ENCODE results near the gene CAPRIN2. TPM values are rescaled to one million over a fixed set of nuclear protein-coding genes. Genes with fewer than 3 reads are reported as not detected.

CAPRIN2 gene
- total RNA-seq, 1 experiment from 2014 or later: 16.4 TPM

- intact Hi-C loops (cut with micrococcal nuclease; ENCODE audit: unreplicated experiment): loop anchor here (5.0 kb wide), 1 partner anchor 95 kb away; no protein-coding TSS in a partner anchor
- H3K4me3 ChIP-seq (ENCODE audit: low read depth, low read length, poor library complexity, severe bottlenecking): no peak overlapping the region
- BruUV-seq (replicated peaks): no TSS peak
- no peak overlapping the region for H3K27ac ChIP-seq (ENCODE audit: low read depth, low read length, poor library complexity, severe bottlenecking)
- peaks cover 11% of the 10 kb centered on the region for H3K4me1 ChIP-seq (ENCODE audit: insufficient read depth, low read length, poor library complexity, severe bottlenecking)
- TF ChIP-seq EZH2 (IDR thresholded peaks at IDR 0.05; ENCODE audit: borderline replicate concordance, low read depth, low read length, poor library complexity, severe bottlenecking): no peak
- TF ChIP-seq, protein P1, sequence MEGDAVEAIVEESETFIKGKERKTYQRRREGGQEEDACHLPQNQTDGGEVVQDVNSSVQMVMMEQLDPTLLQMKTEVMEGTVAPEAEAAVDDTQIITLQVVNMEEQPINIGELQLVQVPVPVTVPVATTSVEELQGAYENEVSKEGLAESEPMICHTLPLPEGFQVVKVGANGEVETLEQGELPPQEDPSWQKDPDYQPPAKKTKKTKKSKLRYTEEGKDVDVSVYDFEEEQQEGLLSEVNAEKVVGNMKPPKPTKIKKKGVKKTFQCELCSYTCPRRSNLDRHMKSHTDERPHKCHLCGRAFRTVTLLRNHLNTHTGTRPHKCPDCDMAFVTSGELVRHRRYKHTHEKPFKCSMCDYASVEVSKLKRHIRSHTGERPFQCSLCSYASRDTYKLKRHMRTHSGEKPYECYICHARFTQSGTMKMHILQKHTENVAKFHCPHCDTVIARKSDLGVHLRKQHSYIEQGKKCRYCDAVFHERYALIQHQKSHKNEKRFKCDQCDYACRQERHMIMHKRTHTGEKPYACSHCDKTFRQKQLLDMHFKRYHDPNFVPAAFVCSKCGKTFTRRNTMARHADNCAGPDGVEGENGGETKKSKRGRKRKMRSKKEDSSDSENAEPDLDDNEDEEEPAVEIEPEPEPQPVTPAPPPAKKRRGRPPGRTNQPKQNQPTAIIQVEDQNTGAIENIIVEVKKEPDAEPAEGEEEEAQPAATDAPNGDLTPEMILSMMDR (conservative IDR thresholded peaks at IDR 0.05; ENCODE audit: low read depth, low read length): no peak
- no peaks in the 10 kb centered on the region for H3K9me3 ChIP-seq (ENCODE audit: low read depth, low read length, poor library complexity, severe bottlenecking)
- no peak for DNase-seq (ENCODE audit: low spot score)
- no peaks in the 10 kb centered on the region for H3K36me3 ChIP-seq (ENCODE audit: insufficient read depth, low read length, poor library complexity, severe bottlenecking)
- POLR2A ChIA-PET (ENCODE audit: low non-redundant PET): no interaction called here
- no peaks in the 10 kb centered on the region for H3K27me3 ChIP-seq (replicated peaks; ENCODE audit: insufficient read depth, low read depth, low read length, poor library complexity)
- CTCF ChIA-PET: no interaction called here
Measured at GRCh38 chr12:30696943-30697342, 57.8 kb downstream of the CAPRIN2 start.

GRCh38 chr12:30696486-30696885, 58.3 kb downstream of the CAPRIN2 start:
- intact Hi-C loops (cut with micrococcal nuclease; ENCODE audit: unreplicated experiment): loop anchor here (5.0 kb wide), 1 partner anchor 96 kb away; no protein-coding TSS in a partner anchor
- ChIA-PET POLR2A (ENCODE audit: low non-redundant PET) (no interaction called here), CTCF (no interaction called here)
- Histone ChIP-seq H3K36me3 (ENCODE audit: insufficient read depth, low read length, poor library complexity, severe bottlenecking) (no peaks in the 10 kb centered on the region), H3K27me3 (replicated peaks; ENCODE audit: insufficient read depth, low read depth, low read length, poor library complexity) (no peaks in the 10 kb centered on the region), H3K27ac (ENCODE audit: low read depth, low read length, poor library complexity, severe bottlenecking) (no peak overlapping the region), H3K4me3 (ENCODE audit: low read depth, low read length, poor library complexity, severe bottlenecking) (peak overlapping the region; percentile 83), H3K9me3 (ENCODE audit: low read depth, low read length, poor library complexity, severe bottlenecking) (no peaks in the 10 kb centered on the region), H3K4me1 (ENCODE audit: insufficient read depth, low read length, poor library complexity, severe bottlenecking) (peaks cover 11% of the 10 kb centered on the region)
- BruUV-seq (replicated peaks): no TSS peak
- no peak for TF ChIP-seq EZH2 (IDR thresholded peaks at IDR 0.05; ENCODE audit: borderline replicate concordance, low read depth, low read length, poor library complexity, severe bottlenecking)
- TF ChIP-seq, protein P1 (conservative IDR thresholded peaks at IDR 0.05; ENCODE audit: low read depth, low read length): no peak
- no peak for DNase-seq (ENCODE audit: low spot score)

- no peak for DNase-seq (ENCODE audit: low spot score)
- POLR2A ChIA-PET (ENCODE audit: low non-redundant PET): no interaction called here
- BruUV-seq (replicated peaks): no TSS peak
- CTCF ChIA-PET: interaction anchor here (0.7 kb wide), 4 partner anchors 58 to 1906 kb away, joined by 4 to 19 read pairs (median 9); no protein-coding TSS in a partner anchor
- intact Hi-C loops (cut with micrococcal nuclease; ENCODE audit: unreplicated experiment): loop anchor here (5.0 kb wide), 1 partner anchor 96 kb away; no protein-coding TSS in a partner anchor
- Histone ChIP-seq H3K27me3 (replicated peaks; ENCODE audit: insufficient read depth, low read depth, low read length, poor library complexity) (no peaks in the 10 kb centered on the region), H3K9me3 (ENCODE audit: low read depth, low read length, poor library complexity, severe bottlenecking) (no peaks in the 10 kb centered on the region), H3K4me3 (ENCODE audit: low read depth, low read length, poor library complexity, severe bottlenecking) (peak overlapping the region; percentile 83), H3K36me3 (ENCODE audit: insufficient read depth, low read length, poor library complexity, severe bottlenecking) (no peaks in the 10 kb centered on the region), H3K4me1 (ENCODE audit: insufficient read depth, low read length, poor library complexity, severe bottlenecking) (peaks cover 11% of the 10 kb centered on the region), H3K27ac (ENCODE audit: low read depth, low read length, poor library complexity, severe bottlenecking) (peak overlapping the region; percentile 81)
- no peak for TF ChIP-seq EZH2 (IDR thresholded peaks at IDR 0.05; ENCODE audit: borderline replicate concordance, low read depth, low read length, poor library complexity, severe bottlenecking)
- TF ChIP-seq, protein P1 (conservative IDR thresholded peaks at IDR 0.05; ENCODE audit: low read depth, low read length): no peak
Measured at GRCh38 chr12:30696103-30696408, 58.7 kb downstream of the CAPRIN2 start.

Measured in A673 (cell line).